ENCODE data around the gene DICER1.

DNA sequence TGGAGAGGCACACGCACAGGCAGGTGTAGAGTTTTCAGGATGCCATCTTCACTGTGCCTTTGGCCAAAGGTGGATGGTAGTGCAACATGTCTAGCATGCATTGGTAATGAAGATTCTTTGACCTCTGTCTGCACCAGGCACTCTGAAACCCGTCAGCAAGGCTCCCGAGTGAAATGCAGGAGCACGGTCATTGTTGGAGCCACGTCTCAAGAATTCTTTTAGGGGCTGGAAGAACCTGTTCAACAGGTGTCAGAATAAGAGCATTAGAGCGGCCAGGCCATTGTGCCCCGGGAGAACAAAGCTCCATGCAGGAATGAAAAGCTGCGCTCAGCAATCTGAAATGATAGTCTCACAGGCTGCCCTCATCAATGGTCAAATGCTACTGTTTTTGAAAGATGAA lies 40.2 kb upstream of the DICER1 start:
- TF ChIP-seq, protein P1, sequence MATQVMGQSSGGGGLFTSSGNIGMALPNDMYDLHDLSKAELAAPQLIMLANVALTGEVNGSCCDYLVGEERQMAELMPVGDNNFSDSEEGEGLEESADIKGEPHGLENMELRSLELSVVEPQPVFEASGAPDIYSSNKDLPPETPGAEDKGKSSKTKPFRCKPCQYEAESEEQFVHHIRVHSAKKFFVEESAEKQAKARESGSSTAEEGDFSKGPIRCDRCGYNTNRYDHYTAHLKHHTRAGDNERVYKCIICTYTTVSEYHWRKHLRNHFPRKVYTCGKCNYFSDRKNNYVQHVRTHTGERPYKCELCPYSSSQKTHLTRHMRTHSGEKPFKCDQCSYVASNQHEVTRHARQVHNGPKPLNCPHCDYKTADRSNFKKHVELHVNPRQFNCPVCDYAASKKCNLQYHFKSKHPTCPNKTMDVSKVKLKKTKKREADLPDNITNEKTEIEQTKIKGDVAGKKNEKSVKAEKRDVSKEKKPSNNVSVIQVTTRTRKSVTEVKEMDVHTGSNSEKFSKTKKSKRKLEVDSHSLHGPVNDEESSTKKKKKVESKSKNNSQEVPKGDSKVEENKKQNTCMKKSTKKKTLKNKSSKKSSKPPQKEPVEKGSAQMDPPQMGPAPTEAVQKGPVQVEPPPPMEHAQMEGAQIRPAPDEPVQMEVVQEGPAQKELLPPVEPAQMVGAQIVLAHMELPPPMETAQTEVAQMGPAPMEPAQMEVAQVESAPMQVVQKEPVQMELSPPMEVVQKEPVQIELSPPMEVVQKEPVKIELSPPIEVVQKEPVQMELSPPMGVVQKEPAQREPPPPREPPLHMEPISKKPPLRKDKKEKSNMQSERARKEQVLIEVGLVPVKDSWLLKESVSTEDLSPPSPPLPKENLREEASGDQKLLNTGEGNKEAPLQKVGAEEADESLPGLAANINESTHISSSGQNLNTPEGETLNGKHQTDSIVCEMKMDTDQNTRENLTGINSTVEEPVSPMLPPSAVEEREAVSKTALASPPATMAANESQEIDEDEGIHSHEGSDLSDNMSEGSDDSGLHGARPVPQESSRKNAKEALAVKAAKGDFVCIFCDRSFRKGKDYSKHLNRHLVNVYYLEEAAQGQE (IDR thresholded peaks at IDR 0.05; ENCODE audit: unreplicated experiment) = no peak
- TF ChIP-seq, protein P2, sequence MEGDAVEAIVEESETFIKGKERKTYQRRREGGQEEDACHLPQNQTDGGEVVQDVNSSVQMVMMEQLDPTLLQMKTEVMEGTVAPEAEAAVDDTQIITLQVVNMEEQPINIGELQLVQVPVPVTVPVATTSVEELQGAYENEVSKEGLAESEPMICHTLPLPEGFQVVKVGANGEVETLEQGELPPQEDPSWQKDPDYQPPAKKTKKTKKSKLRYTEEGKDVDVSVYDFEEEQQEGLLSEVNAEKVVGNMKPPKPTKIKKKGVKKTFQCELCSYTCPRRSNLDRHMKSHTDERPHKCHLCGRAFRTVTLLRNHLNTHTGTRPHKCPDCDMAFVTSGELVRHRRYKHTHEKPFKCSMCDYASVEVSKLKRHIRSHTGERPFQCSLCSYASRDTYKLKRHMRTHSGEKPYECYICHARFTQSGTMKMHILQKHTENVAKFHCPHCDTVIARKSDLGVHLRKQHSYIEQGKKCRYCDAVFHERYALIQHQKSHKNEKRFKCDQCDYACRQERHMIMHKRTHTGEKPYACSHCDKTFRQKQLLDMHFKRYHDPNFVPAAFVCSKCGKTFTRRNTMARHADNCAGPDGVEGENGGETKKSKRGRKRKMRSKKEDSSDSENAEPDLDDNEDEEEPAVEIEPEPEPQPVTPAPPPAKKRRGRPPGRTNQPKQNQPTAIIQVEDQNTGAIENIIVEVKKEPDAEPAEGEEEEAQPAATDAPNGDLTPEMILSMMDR (conservative IDR thresholded peaks at IDR 0.05; ENCODE audit: low read depth in 2 of 2) = no peak
- no peak for TF ChIP-seq EZH2 (IDR thresholded peaks at IDR 0.05; ENCODE audit: low read depth, unreplicated experiment)
